Activated CD4-positive, alpha-beta T cell treated with anti-CD3 and anti-CD28 coated beads, Interleukin-2, Interleukin-6, amounts not matched to agents 100 ng/mL and 50 ng/mL, durations not matched to agents 16 hours and 8 hours (primary cell): ENCODE measurements around the gene RAD54L.
"Not testable (repeated sequence)": the region's sequence is repeated elsewhere in the genome, so short reads cannot be mapped to it uniquely, and the experiment has no call there.

Experiments used
- DNase-seq: peaks from one replicate; pipeline ENCODE4 v3.0.0-alpha.2; 2020

Gene RAD54L

DNA sequence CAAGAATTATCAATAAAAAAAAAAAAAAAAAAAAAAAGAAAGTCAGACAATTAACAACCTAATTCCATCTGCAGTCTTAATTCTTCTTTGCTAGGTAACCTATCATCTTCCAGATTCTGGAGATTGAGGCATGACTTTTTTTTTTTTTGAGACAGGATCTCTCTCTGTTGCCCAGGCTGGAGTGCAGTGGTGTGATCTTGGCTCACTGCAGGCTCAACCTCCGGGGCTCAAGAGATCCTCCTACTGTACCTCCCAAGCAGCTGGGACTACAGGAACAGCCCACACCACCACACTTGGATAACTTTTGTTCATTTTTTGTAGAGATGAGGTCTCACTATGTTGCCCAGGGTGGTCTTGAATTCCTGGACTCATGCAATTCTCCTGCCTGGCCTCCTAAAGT lies 4.6 kb upstream of the RAD54L start:
- no peak for DNase-seq

DNA sequence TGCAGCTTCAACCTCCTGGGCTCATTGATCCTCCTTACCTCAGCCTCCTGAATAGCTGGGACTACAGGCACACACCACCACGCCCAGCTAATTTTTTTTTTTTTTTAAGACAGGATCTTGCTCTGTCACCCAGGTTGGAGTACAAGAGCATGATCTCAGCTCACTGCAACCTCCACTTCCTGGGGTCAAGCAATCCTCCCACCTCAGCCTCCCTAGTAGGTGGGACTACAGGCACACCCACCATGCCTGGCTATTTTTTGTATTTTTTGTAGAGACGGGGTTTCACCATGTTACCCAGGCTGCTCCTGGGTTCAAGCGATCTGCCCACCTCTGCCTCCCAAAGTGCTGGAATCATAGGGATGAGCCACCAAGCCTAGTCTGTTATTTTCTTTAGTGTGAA lies 3.7 kb upstream of the RAD54L start:
- not testable (repeated sequence) for DNase-seq

DNA sequence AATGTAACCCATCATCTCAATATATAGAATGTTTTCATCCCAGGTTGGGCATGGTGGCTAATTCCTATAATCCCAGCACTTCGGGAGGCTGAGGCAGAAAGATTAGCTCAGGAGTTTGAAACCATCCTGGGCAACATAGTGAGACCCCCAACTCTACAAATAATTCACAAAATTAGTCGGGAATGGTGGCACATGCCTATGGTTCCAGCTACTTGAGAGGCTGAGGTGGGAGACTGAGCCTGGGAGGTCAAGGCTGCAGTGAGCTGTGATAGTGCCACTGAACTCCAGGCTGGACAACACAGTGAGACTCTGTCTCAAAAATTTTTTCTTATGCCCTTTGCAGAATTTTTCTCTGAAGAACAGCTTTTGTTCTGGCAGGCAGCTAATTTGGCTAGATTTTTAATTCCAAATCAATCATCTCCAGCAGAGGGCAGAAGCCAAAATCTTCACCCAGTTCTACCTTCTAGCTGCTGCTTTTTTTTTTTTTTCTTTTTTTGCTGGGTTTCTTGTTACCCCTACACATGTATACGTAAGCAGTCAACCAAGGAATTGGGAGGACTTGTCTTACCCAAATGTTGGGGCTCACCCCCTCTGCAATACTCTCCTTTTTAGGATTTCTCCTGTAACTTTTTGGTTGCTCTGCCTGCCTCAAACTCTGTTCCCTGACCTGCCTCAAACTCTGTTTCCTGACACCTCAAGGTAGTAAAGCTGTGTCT lies 2.7 kb upstream of the RAD54L start:
- DNase-seq, result peak; percentile 43

DNA sequence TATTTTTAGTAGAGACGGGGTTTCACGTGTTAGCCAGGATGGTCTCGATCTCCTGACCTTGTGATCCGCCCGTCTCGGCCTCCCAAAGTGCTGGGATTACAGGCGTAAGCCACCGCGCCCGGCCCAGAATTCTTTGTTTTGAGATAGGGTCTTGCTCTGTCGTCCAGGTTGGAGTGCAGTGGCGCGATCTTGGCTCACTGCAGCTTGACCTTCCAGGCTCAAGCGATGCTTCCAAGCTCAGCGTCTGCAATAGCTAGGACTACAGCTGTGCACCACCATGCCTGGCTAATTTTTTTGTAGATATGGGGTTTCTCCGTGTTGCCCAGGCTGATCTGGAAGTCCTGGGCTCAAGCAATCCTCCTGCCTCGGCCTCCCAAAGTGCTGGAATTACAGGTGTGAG lies 1.4 kb upstream of the RAD54L start:
- not testable (repeated sequence) for DNase-seq

DNA sequence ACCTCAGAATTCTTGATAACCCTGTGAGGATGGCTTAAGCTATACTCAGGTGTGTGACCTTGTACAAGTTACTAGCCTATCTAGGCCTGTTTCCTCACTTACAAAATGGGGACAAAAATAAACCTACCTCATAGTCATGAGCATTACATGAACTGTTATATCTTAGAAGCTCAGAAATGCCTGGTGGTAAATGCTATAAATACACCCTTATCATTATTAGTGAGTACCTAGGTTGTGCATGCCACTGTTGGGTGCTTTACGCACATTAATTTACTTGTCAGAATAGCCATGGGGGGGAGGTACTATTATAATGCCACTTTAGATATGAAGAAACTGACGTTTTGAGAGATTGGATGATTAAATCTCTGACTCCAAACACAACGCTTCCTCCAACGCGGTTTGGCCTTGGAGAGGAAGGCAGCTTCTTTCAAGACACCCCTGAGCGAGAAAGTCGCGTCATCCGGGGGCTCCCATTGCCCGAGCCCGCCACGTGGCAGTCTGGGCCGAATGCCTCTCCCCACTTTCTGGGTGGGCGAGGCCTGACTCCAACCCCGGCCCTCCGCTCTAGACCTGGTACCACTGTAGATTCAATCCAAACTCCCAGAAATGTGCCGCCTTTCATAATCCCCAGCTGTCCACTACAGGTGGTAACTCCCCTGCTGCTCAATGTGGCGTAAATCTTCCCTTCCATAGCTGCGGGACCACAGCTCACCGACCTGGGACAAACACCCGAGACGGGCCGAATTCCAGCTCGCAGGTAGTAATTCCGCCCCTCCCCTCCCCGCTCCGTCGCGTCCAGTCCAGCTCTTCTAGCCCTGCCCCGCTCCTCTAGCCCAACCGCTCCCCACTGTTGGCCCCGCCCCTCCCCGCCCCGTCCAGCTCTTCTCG lies 771 bp upstream of the RAD54L start:
- DNase-seq, result peak; percentile 69

DNA sequence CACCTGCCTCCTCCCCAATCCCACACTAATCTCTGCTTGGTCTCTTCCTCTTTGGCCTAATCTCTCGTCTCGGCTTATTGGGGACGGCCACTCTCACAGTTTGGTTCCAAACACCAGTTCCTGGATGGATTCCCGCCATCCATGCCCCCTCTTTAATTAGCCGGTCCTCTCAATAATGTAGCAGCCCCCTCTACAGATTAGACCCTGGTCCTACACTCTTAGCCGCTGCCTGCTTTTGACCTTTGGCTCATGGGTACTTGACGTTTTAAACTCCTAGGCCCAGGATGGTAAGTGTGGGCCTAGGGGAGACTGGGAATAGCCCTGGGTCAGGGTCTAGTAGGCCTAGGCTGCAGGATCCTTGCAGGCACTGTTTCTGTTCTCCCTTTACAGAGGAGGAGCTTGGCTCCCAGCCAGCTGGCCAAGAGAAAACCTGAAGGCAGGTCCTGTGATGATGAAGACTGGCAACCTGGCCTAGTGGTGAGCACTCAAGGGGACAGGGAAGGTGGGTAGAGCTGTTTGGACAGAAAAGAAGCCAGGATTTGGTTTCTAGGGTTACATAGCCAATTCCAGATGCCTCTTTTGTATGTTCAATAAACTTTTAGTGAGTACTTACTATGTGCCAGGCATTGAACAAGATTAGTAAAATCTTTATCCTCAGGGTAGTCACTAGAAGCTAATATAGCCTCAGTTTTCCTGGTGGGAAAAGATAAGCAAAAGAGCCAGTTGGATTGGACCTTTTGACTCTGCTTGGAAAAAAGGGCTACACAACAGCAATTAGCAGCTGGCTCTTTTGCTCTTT lies 758 bp downstream of the RAD54L start:
- DNase-seq, result peak; percentile 38

DNA sequence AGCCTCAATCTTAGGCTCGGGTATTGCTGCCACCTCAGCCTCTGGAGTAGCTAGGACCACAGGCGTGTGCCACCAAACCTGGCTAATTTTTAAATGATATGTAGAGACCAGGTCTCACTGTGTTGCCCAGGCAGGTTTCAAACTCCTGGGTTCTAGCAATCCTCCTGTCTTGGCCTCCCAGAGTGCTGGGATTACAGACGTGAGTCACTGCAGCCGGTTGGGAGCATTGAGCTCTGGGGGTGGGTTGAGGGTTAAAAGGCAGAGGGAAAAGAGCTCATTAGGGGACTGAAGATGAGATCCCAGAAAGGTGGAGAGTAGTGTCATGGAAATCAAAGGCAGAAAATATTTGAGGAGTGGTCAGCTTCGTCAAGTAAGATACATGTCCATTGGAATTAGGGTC lies 7.1 kb downstream of the RAD54L start:
- no peak for DNase-seq

DNA sequence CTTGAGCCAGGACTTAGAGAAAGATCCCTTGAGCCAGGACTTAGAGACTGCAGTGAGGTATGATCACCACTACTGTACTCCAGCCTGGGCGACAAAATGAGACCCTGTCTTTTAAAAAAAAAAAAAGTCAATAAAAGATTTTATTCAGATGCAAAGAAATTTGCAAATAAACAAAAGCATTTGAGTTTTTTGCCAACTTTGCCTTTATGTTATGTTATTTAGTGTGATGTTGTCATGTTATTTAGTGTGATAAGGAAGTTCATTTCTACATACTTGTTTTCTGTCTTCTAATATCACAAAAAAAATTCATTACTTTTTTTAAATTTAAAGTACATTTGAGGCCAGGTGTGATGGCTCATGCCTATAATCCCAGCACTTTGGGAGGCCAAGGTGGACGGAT lies 9.0 kb downstream of the RAD54L start:
- no peak for DNase-seq

DNA sequence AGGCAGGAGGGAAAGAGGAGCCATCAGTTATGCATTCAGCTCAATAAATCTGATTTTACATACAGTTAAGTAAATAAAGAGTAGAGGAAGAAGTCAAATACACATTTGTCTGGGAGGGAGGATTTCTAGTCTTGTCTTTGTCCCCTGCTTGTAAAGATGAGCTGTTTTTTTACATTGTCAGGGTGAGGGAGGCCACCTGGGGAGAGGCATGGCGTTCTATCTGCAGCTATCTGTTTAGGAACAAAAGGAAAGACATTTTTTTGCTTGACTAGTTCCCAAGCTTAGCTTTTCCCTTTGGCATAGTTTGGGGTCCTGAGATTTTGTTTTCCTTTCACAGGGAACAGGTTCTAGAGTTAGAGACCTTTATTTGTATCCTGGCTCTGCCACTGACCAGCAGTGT lies 14.9 kb downstream of the RAD54L start:
- no peak for DNase-seq

DNA sequence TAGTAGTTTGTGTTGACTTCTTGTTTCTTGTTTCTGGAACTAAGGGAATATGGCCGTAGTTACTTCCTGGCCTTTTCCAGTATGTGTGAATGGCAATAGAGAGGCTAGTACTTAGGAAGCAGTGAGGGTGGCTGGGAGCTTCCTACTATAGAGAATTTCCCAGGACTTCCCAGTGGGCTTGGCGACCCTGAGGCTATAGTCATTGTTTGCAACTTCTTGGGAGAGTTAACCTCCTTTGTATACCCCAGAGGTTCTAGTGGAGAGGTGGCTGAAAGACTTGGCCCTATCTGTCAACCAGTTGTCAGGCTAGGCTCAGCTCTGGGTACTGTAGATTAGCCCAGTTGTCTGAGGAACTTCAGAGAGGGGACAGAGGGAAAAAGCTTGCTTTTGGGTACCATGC lies 15.6 kb downstream of the RAD54L start:
- no peak for DNase-seq

DNA sequence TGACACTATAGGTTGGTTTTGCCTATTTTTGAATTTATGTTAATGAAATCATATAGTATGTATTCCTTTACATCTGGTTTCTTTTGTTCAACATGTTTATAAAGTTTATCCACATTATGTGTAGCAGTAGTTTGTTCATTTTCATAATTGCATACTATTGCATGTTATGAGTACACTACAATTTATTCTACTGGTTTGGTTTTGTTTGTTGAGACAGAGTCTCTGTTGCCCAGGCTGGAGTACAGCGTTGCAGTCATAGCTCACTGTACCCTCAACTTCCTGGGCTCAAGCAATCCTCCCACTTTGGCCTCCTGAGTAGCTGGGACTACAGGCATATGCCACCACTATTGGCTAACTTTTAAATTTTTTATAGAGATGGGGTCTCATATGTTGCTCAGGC lies 21.0 kb downstream of the RAD54L start:
- no peak for DNase-seq

DNA sequence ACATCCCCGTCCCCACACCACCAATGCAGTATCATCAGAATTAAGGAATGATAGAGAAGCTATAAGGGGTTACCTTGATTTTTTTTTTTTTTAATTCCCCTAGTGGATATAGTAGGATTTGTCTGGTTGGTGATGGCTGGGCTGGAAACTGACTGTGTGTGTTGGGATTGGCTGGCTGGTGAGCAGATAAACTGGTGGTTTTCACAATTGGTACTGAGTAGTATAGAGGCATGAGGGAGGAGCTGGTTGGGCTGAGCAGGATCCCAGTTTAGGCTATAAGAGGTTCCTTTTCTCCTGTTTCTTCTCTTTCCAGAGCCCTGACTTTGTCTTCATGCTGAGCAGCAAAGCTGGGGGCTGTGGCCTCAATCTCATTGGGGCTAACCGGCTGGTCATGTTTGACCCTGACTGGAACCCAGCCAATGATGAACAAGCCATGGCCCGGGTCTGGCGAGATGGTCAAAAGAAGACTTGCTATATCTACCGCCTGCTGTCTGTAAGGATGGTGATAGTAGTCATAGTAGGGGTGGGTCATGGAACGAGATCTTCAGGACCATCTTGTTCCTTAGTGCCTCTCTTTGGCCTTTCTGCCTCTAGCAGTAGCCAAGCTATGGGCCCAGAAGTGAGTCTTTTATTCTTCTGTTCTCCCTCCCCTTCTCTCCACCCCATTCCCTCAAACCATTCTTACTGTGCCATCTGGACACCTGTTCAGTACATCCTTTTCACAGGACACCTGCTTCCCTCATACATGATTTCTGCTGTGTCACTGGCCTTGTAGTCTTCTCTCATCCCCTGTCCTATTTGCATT lies 26.9 kb downstream of the RAD54L start:
- DNase-seq, result no peak

DNA sequence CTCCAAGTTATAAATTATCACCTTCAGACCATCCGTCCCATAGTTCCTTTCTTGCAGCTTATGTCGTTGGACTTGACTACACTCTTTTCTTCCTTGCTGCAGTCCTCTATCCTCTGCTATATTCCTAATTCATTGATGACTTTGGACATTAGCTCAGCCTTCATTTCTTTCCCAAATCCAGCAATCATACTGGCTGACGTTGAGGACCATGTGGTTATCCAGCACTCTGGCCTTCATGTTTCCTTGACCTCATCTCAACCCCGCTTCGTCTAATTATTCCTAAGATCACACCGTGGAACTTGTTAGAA lies 27.4 kb downstream of the RAD54L start:
- DNase-seq, result no peak

DNA sequence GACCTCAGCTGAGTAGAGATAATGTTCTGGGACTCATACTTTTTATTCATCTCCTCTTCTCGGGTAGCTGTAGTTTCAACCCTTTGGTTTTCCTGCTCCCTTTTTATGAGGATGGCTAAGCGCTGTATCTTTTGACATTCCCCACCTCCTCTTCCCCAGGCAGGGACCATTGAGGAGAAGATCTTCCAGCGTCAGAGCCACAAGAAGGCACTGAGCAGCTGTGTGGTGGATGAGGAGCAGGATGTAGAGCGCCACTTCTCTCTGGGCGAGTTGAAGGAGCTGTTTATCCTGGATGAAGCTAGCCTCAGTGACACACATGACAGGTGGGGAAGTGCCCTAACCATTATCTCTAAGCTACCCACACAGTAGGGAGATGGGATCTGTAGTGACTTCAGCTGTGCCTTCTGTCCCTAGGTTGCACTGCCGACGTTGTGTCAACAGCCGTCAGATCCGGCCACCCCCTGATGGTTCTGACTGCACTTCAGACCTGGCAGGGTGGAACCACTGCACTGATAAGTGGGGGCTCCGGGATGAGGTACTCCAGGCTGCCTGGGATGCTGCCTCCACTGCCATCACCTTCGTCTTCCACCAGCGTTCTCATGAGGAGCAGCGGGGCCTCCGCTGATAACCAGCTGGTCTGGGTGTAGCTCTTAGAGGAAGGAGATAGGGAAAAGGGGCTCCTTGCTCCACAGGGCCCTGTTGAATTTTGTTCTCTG lies 30.3 kb downstream of the RAD54L start:
- DNase-seq, result no peak

DNA sequence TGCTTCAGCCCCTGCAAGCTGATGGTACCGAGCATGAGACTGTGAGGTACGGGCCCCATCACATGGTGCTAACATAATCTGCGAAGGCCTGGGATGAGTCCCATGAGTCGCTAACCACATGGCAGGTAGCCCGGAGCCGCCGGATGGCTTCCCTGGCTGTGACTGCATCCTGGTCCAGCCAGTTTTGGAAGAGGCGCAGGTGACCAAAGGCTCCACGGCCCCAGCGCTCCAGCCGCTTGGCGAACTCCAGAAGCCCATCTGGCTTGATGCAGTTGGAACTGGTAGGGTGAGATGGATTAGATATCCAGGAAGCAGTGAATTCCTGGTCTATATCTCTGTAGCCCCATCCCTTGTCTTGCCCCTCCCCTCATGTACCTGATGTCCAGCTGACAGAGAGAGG lies 31.2 kb downstream of the RAD54L start:
- DNase-seq, result no peak

DNA sequence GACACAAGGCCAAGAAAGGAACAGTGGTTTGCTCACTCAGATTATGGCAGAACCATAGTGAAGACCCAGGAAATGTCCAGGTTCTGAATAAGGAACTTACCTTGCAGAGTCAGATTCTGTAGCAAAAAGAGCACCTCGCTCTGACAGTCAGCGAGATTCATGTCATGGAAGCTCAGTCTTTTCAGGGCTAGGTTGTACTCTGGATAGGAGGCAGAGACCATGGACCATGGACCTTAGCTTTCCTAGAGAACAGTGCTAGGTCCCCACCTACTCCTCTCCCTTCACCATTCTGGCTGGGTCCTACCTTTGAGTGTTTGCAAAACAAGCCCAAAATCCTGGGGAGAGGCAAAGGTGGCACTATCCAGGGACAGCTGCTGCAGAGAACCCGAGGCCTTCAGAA lies 32.5 kb downstream of the RAD54L start:
- DNase-seq, result no peak

DNA sequence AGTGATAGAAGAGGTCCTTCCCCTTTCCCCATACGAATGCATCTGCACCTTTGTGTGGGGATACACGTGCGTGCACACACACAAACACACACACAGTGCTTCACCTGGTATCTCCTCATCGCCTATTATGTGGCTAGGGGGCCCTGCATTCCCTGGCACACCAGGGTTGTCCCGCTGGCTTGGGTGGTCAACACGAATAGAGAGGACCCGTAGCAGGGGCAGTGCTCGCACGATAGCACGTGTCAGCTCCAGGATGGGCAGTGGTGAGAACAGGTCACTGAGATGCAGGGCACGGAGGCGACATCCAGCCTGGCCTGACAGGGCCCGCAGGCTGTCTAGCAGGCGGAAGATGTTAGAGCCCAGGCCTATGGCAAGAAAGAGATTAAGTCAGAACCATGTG lies 33.5 kb downstream of the RAD54L start:
- DNase-seq, result no peak

DNA sequence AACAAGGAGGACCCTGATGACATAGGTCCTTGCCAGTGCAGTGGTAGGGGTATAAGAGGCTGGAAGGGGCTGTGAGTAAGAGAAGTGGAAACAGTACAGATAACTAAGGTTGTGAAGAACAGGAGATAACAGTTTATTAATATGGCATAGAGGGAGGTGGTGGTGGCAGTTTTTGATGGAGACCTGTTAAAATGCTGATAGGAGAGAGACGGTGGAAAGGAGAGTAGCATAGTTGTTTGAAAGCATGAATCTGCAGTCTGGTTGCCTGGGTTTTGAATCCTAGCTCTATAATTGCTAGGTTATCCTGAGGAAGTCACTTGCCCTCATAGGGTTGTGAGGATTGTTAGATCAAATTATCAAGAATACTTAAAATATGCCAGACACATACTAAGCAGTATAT lies 36.5 kb downstream of the RAD54L start:
- no peak for DNase-seq

DNA sequence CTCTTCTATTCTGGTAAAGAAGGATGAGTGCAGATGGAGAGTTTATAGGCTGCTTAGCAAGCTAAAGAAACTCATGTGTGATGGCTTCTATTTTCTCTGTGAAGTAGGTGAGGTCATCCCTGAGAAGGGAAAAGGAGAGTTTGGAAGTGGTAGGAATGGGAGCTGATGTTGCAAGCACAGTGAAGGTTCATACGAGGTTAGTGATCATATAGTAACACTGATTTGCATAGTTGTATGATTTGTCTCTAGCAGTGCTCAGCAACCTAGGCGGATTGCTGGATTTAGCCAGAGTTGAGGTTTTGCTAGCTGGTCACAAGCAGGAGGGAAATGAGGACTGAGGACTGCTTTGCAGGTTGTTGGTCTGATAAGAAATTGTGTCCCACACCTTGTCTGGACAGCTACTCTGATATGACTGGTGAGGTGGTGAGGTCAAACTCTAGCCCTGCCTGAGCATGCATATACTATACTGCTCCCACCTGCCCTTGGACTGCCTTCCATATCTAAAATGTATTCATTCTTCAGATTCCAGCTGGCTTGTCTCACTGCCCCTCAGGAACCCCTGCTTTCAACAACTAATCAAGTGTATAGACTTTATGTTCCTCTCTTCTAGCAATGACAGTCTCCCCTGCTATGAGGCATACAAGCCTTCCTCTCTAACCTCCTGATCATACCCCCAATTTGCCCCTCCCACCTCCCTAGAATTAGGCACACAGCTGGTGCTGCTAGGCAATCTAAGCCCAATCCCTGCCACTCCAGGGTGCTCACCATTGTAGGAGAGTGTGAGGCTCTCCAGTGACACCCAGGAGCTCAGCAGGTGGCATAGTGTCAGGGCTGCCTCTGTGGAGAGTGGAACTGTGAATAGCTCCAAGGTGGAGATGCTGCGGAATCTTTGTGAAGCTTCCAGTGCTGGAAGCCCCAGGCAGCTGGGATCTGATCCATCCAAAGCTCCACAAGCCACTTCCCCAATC lies 37.3 kb downstream of the RAD54L start:
- no peak for DNase-seq

DNA sequence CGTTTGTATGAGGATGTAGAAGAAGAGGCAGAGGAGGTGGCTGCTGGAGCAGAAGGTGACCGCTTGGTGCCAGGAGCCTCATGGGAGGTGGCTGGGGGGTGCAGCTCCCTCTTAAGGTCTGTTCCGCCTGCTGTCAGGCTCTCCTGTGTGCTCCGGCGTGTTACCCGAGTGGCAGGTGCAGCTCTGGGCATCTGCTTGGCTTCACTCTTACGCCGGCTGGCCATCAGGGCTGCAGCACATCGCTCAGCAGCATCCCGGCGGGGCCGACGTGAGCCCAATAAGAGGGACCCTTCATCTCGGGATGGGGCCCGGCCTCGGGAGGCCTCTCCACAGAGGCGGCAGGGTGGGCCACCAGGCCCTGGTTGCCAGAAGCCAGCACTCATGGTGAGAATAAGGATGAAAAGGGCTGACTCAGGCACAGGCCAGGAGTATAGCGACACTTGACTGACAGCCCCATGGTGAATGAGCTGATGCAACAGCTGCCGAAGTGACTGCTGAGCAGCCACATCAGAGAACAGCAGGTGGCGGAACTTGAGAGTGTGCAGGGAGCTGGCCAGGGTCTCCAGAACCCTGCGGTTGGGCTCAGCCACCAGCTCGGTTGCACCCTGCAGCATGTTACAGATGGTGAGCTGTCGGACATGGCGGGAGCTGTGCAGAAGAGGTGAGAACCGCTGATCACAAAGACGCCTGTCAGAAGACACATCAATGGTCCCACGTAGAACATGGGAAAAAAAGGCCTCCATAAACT lies 38.3 kb downstream of the RAD54L start:
- peak; percentile 56 for DNase-seq
